Liver (tissue), 9 donors: ENCODE results near the gene PDE4D. TPM values are rescaled to one million over a fixed set of nuclear protein-coding genes. Genes with fewer than 3 reads are reported as not detected.

Experiments
- DNase-seq: peaks from one replicate; pipeline ENCODE4 v3.0.0-alpha.2; 2017; ENCODE audit warnings: low spot score
- H3K27ac ChIP-seq, 2 donors: one replicate each; pipeline ENCODE4 v1.7.0; 2013; ENCODE audit warnings: inconsistent platforms in 2 of 2, low read length in 2 of 2, control low read depth in 1 of 2, low read depth in 1 of 2, mild to moderate bottlenecking in 1 of 2
- H3K27me3 ChIP-seq, 4 donors: one replicate each; pipeline versions ENCODE4 v1.6.1 to v1.7.0; 2013; ENCODE audit warnings: low read length in 3 of 4, inconsistent platforms in 1 of 4, mild to moderate bottlenecking in 1 of 4, moderate library complexity in 1 of 4; ENCODE audit not compliant: control insufficient read depth in 4 of 4, insufficient read depth in 4 of 4
- H3K36me3 ChIP-seq, 4 donors: one replicate each; pipeline versions ENCODE4 v1.6.1 to v1.7.0; 2013; ENCODE audit warnings: low read length in 3 of 4, mild to moderate bottlenecking in 3 of 4, low read depth in 1 of 4, moderate library complexity in 1 of 4; ENCODE audit not compliant: control insufficient read depth in 4 of 4, insufficient read depth in 3 of 4
- H3K4me1 ChIP-seq, 4 donors: one replicate each; pipeline versions ENCODE4 v1.6.1 to v1.7.0; 2013; ENCODE audit warnings: low read length in 3 of 4, mild to moderate bottlenecking in 3 of 4, moderate library complexity in 1 of 4; ENCODE audit not compliant: control insufficient read depth in 4 of 4, insufficient read depth in 4 of 4
- H3K4me3 ChIP-seq, 3 donors: one replicate each; pipeline versions ENCODE4 v1.6.1 to v1.7.0; 2013; ENCODE audit warnings: low read length in 3 of 3, control low read depth in 1 of 3, low read depth in 1 of 3, mild to moderate bottlenecking in 1 of 3
- H3K9ac ChIP-seq, 2 donors: one replicate each; pipeline ENCODE4 v1.7.0; 2013; ENCODE audit warnings: low read length in 2 of 2, mild to moderate bottlenecking in 2 of 2, moderate library complexity in 2 of 2, control low read depth in 1 of 2, low read depth in 1 of 2
- H3K9me3 ChIP-seq, 4 donors: one replicate each; pipeline versions ENCODE4 v1.6.1 to v1.7.0; 2013; ENCODE audit warnings: low read length in 3 of 4; ENCODE audit not compliant: control insufficient read depth in 4 of 4
- EGR1 ChIP-seq, 2 donors: IDR thresholded peaks; 2 replicates each; pipeline ENCODE4 v1.6.1; 2016 to 2018; ENCODE audit warnings: antibody characterized with exemption in 2 of 2, low read depth in 2 of 2
- FOXA1 ChIP-seq: IDR thresholded peaks from 2 replicates; pipeline ENCODE4 v1.6.1; 2016; ENCODE audit warnings: antibody characterized with exemption
- GABPA ChIP-seq, 2 donors: IDR thresholded peaks in 1 of 2; conservative IDR thresholded peaks in 1 of 2; 2 replicates each; pipeline ENCODE4 v1.6.1; 2016; ENCODE audit warnings: antibody characterized with exemption in 2 of 2, mild to moderate bottlenecking in 1 of 2, moderate library complexity in 1 of 2
- HNF4A ChIP-seq, 2 donors: conservative IDR thresholded peaks; 2 replicates each; pipeline ENCODE4 v1.6.1; 2016; ENCODE audit warnings: antibody characterized with exemption in 2 of 2, mild to moderate bottlenecking in 2 of 2
- HNF4G ChIP-seq: IDR thresholded peaks from 2 replicates; pipeline ENCODE4 v1.6.1; 2016; ENCODE audit warnings: antibody characterized with exemption
- JUND ChIP-seq, 2 donors: IDR thresholded peaks; 2 replicates each; pipeline ENCODE4 v1.6.1; 2016; ENCODE audit warnings: antibody characterized with exemption in 2 of 2
- MAX ChIP-seq: IDR thresholded peaks from 2 replicates; pipeline ENCODE4 v1.6.1; 2016; ENCODE audit warnings: antibody characterized with exemption
- NR2F2 ChIP-seq: IDR thresholded peaks from 2 replicates; pipeline ENCODE4 v1.6.1; 2016; ENCODE audit warnings: antibody characterized with exemption
- RAD21 ChIP-seq, 2 donors: IDR thresholded peaks; 2 replicates each; pipeline ENCODE4 v1.6.1; 2016; ENCODE audit warnings: antibody characterized with exemption in 2 of 2, mild to moderate bottlenecking in 2 of 2
- RXRA ChIP-seq, 2 donors: IDR thresholded peaks; 2 replicates each; pipeline ENCODE4 v1.6.1; 2017 to 2018; ENCODE audit warnings: antibody characterized with exemption in 2 of 2, mild to moderate bottlenecking in 1 of 2
- TAF1 ChIP-seq: conservative IDR thresholded peaks from 2 replicates; pipeline ENCODE4 v1.6.1; 2016; ENCODE audit warnings: antibody characterized with exemption, mild to moderate bottlenecking
- ZBTB33 ChIP-seq: IDR thresholded peaks from 2 replicates; pipeline ENCODE4 v1.6.1; 2016; ENCODE audit warnings: antibody characterized with exemption
- WGBS: extraction: QIAGEN DNeasy Blood & Tissue Kit; methylation state at CpG from one replicate; pipeline ENCODE4 v1.1.7; 2013; 5-methylcytosine and 5-hydroxymethylcytosine counted together
- polyA plus RNA-seq, 2 donors: library from polyadenylated mRNA; stranded (reverse) in 1 of 2; unstranded in 1 of 2; fragments of 200-250 nt in 1 of 2; fragments of >200 nt in 1 of 2; fragmentation: Nextera tagmentation in 1 of 2; extraction: Ambion mirVana in 1 of 2; gene quantifications; one replicate each; pipeline versions ENCODE4 v1.2.1 to v1.2.3, GENCODE V29; 2013 to 2015
- total RNA-seq, 2 donors: library from RNA; depleted of rRNA; stranded (reverse); fragments of >200 nt; gene quantifications; one replicate each; pipeline ENCODE4 v1.2.3, GENCODE V29; 2014
- donor health status: healthy.
- donor health status: healthy.
- donor health status: healthy.
- donor health status: healthy.
- donor health status: healthy.

PDE4D gene
- total and polyA plus RNA-seq, 4 donors: 0.67 to 11.9 (median 6.5) TPM

GRCh38 chr5:59835800-59836199 lies 57.7 kb downstream of the PDE4D start:
- Histone ChIP-seq H3K9me3 (no peaks in the 10 kb centered on the region), H3K4me1 (peaks cover 6 to 12% (median 10%) of the 10 kb centered on the region in 4 donors)

GRCh38 chr5:59833448-59833847 lies 60.1 kb downstream of the PDE4D start:
- H3K27me3 ChIP-seq: no peaks in the 10 kb centered on the region
- no peak overlapping the region for H3K4me3 ChIP-seq
- no peak overlapping the region for H3K9ac ChIP-seq
- peaks cover 6 to 12% (median 10%) of the 10 kb centered on the region in 4 donors for H3K4me1 ChIP-seq
- no peaks in the 10 kb centered on the region for H3K36me3 ChIP-seq
- TF ChIP-seq TAF1 (no peak), FOXA1 (no peak)
- 69% methylated on average over 4 of the region's 4 CpGs for WGBS
- H3K9me3 ChIP-seq: no peaks in the 10 kb centered on the region
- no peak overlapping the region for H3K27ac ChIP-seq
- DNase-seq: no peak

More at GRCh38 chr5:59835800-59836199, 57.7 kb downstream of the PDE4D start:
- no peak overlapping the region for H3K9ac ChIP-seq
- H3K36me3 ChIP-seq: no peaks in the 10 kb centered on the region
- no peak overlapping the region for H3K4me3 ChIP-seq
- WGBS: 86% methylated on average over 3 of the region's 3 CpGs
- TF ChIP-seq JUND (IDR thresholded peaks at IDR 0.05) (no peak), MAX (no peak), EGR1 (IDR thresholded peaks at IDR 0.05; ENCODE audit: low read depth in 2 of 2) (no peak), ZBTB33 (no peak), HNF4G (no peak), HNF4A (conservative IDR thresholded peaks at IDR 0.05) (no peak), FOXA1 (no peak)
- H3K27me3 ChIP-seq: no peaks in the 10 kb centered on the region
- DNase-seq: no peak
- no peak overlapping the region for H3K27ac ChIP-seq

- peaks cover 6 to 12% (median 10%) of the 10 kb centered on the region in 4 donors for H3K4me1 ChIP-seq
- H3K27me3 ChIP-seq: no peaks in the 10 kb centered on the region
- no peak for DNase-seq
- no peak for TF ChIP-seq RXRA (IDR thresholded peaks at IDR 0.05)
- TF ChIP-seq JUND (IDR thresholded peaks at IDR 0.05): no peak
- TF ChIP-seq HNF4A (conservative IDR thresholded peaks at IDR 0.05): peak; percentile 21 to 47
- no peak for TF ChIP-seq HNF4G
- TF ChIP-seq GABPA (IDR thresholded peaks at IDR 0.05 in 1 of 2, conservative IDR thresholded peaks at IDR 0.05 in 1 of 2): no peak
- TF ChIP-seq NR2F2: no peak
- TF ChIP-seq MAX: peak; percentile 17
- no peak for TF ChIP-seq RAD21 (IDR thresholded peaks at IDR 0.05)
- H3K27ac ChIP-seq: no peak overlapping the region
- no peak overlapping the region for H3K9ac ChIP-seq
- WGBS: 45% methylated on average over 7 of the region's 7 CpGs
- H3K4me3 ChIP-seq: no peak overlapping the region
- no peaks in the 10 kb centered on the region for H3K36me3 ChIP-seq
- no peaks in the 10 kb centered on the region for H3K9me3 ChIP-seq
Measured at GRCh38 chr5:59832577-59833301, 60.8 kb downstream of the PDE4D start.
